GM18519 (cell line): ENCODE results near the gene DACT2.
"Not testable (repeated sequence)": the region's sequence is repeated elsewhere in the genome, so short reads cannot be mapped to it uniquely, and the experiment has no call there.

Experiments
- ATAC-seq: cut with Tn5 transposase; IDR thresholded peaks from one replicate; pipeline ENCODE4 v1.9.1; 2021; ENCODE audit warnings: mild to moderate bottlenecking, moderate library complexity; ENCODE audit not compliant: unreplicated experiment, low FRiP score

Gene DACT2

DNA sequence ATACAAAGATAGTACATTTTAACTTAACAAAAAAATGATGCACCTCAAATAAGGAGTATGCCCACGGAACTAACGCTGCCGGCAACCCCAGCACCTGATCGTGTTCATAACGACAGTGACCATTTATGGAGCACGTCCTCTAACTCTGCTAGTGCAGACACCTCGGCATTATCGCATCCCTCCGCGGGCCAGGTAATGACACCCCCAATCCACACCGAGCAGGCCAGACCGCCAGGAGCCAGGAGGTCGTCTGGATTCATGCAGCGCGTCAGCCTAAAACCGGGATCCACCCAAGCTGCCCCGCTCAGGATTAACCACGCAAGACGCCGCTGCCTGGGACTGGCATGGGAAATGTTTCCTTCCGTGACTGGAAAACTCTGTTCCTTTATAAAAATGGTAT lies 34.1 kb downstream of the DACT2 start:
- ATAC-seq = no peak

DNA sequence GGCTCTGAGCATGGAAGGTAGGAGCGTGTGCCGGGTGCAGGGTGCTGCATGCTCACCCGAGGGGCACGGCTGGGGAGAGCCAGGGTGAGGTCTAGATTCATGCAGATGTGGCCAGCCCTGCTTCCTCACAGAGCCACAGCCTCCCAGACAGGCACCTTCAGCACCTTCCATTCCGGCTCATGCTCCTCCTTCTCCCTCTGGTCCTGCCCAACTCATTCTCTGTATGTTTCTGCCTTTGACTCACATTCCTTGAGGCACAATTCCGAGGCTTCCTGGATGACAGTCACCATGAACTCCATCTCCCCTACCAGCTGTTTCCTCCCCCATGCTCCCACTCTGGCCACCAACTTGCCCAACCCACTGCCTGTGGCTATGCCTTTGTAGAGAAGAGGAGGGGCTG lies 35.4 kb downstream of the DACT2 start:
- no peak for ATAC-seq

DNA sequence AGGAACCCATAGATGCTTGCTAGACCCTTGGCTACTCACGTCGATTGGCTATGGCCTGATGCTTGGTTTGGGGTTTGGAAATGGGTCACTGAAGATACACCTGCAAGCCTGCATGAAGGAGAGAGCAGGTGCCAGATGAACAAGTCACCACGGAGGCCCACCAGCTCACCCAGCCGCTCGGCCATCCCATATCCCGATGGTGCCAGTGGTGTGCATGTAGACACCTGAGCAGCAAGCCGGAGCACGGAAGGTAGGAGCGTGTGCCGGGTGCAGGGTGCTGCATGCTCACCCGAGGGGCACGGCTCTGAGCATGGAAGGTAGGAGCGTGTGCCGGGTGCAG lies 35.9 kb downstream of the DACT2 start:
- ATAC-seq = no peak

DNA sequence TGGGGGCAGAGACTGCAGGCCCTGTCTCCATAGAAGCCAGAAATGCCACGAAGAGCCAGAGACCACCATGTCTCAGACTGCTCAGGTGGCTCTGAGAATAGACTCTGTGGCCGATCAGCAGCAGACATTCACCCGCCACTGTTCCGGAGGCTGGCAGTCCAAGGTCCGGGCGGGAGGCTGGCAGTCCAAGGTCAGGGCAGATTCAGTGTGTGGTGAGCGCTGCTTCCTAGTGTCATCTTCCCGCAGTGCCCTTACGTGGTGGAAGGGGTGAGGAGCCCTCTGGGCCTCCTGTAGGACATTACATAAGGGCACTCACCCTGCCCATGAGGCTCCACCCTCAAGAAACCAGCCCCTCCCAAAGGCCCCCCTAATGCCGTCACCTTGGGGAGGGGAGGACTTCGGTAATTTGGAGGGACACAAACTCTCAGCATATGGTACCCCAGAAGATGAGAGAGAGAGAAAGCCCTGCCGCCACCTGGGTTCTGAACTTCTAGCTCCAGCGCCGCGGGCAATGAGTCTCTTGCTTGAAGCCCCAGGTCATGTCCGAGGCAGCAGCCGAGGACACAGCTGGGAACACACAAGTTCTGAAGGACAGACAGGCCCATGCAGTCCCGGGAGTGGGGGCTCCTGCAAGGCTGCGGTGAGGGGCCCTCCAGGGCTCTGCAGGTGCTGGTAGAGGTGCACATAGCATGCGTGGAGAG lies 36.4 kb downstream of the DACT2 start:
- ATAC-seq = no peak

DNA sequence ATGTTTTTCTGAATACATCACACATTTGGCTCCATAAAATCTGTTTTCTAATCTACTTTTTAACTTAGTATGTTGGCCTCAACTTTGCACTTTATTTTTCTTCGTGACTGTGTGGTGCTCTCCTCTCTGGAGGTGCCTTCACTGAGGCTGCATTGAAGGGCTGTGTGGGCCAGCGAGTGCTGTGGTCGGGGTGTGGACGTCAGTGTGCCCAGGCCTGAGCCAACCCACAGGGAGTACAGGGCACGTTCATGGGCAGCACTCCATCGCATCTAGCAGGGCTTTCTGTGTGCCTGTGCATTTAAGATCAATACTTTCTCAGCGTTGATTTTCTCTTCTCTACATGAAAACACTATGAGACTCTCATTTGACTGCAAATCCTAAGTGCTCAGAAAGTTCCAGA lies 37.8 kb downstream of the DACT2 start:
- ATAC-seq = no peak

DNA sequence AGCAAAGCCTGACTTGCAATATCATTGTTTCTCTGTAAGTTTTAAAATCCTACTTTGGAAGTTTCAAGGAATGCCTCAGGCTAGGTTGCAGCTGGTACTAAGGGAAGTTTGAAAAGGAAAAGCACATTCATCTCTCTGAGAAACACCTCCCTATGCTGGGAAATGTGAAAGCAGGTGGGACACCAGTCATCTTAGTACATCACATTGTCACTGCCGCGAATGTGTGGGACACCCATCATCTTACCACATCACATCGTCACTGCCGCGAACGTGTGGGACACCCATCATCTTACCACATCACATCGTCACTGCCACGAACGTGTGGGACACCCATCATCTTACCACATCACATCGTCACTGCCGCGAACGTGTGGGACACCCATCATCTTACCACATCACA lies 38.3 kb downstream of the DACT2 start:
- not testable (repeated sequence) for ATAC-seq

DNA sequence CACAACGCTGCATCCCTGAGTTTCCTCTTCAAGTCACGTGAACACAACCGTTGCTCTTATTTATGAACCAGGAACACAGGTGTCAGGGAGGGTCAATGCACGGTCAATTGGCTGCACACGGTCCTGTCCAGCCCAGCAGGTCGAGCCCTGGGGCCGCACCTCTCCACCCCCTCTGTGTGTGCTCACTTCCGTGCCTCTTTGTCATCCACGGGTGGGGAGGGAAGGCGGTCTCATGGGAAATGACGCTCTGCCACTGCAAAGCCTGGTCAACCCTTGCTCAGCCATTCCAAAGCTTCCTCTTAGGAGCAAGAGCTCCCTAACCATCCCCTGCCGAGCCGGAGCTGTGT lies 38.7 kb downstream of the DACT2 start:
- no peak for ATAC-seq

DNA sequence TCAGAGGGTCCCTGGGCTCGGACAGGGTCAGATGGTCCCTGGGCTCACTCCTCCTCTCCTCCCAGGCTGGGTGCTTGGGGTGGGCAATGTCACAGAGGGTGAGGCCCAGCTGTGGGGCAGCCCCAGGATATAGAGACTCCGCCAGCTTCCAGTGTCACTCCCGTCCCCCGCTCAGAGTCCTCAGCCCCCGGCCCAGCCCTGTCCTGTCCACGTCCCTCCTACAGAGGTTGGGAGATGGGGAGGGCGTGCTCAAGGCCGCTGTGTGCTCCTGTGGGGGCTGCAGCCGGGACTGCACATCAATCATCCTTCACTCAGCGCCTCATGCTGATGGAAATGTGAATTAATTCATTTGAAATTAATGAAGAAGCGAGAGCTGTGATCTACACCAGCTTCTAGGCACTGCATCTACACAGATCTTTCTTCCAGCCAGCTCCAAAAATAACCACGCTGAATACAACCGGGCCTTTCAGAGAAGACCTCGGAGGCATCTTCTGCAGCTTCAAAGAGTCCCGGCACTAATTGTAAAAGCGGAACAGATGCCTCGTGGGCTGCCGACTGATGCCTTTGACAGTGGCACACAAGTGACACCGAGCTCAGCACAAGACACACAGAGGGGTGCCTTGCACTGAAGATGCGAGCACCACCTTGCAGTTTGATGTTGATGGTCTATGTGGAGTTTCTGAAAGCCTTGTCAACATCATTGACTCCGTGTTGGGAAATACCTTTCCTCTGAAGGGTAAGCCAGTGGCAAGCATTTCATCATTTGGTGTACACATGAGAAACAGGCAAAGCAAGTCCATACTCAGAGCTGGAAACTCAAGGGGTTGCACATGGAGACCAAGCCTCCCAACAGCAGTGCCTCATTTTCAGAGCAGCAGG lies 39.3 kb downstream of the DACT2 start:
- no peak for ATAC-seq

DNA sequence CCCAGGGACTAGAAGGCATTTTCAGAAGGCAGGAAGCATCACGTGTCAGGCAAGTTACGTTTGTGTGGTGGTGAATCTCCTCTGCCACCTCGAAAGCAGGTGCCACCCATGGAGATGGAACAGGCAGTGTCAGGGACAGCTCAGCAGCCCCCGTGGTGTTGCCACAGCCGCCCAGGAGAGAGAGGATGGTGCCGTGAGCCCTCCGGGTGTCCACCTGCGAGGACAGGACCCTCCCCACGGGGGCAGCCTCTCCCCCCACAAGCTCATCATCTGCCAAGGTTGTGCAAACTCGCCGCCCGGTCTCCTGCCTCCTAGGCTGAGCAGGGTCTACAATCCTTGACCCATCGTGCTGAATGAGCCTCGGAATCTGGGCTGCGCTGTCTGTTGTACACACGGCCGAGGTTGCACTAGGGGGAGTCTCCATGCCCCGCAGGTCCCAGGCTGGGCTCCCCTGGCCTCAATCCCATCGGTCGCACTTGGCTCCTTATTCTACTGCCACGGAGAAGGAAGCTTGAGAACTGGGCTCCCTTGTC lies 40.1 kb downstream of the DACT2 start:
- no peak for ATAC-seq

DNA sequence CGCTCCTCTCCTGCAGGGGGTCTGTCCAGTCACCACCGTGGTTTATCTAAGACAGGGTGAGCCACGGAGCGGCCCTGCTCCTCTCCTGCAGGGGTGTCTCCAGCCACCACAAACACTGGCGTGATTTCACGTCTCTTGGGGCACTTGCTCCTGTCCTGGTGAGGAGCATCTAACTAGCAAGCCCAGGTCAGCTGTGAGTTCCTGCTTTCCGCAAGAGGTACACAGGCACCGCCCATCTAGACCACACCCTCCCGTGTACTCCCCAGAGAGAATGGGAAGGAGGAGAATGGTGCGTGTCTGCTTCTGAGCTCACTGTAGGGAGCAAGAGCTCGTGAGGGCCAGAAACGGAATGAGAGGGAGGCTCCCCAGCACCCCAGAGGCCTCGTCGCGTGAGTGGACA lies 40.7 kb downstream of the DACT2 start:
- ATAC-seq = no peak

DNA sequence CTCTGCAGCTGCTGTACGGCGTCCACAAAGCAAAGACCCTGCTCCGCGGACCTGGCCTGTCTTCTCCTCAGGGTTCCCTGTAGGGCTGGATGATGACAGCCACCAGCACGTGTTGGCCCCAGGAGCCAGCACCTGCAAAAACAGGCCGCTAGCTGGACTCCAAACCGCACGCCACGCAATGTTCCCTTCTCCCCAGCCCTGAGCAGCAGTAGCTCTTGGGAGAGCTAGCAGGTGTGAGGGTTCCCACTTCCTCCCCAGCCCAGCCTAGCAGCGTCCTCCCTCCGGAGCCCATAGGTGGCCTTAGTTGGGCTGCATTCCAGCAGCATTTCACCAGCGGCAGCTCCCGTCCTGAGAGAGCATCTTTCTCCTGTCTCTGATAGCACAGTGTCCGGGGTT lies 42.3 kb downstream of the DACT2 start:
- no peak for ATAC-seq

DNA sequence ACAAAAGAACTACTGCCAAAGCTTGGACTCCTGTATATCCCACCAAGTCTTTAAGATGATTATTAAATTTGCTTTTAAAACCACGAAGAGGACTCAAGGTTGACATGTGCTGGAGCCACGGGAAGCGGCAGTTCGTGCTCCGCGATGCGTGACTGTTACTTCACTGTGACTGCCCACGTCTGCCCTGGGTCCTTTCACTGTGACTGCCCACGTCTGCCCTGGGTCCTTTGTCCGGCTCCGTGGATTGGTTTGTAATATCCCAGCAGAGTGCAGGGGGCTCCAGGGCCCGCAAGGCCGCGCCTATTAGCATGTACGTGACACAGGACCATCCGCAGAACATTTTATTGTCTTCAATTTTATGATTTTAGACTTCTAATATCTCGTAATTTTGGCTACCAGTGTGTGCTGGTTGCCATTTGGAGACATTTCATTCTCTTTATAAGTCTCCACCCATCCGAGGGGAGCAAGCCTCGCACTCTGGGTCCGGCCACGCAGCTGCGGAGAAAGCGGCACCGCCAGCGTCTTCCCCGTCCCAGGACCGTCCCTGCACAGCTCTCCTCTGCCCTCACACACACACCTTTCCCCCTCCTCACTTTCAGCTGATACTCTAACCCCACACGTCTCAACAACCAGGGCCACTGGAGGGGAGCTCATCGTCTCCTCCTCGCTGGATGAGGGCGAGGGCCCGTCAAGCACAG lies 42.9 kb downstream of the DACT2 start:
- ATAC-seq = no peak

DNA sequence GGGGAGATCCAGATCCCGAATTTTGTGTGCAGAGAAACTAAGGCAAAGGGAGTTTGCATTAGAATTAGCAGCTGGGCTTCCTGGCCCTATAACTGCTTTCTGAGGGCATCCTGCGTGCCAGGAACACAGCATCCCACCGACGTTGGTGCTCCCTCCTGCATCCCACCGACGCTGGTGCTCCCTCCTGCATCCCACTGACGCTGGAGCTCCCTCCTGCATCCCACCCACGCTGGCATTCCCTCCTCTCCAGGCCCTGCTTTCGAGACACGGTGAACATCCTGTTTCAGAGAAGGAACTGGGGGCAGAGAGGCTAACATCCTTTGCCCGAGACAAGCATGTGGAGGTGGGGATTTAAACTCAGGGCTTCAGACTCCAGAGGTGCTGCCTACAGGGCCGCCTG lies 44.4 kb downstream of the DACT2 start:
- ATAC-seq = no peak

DNA sequence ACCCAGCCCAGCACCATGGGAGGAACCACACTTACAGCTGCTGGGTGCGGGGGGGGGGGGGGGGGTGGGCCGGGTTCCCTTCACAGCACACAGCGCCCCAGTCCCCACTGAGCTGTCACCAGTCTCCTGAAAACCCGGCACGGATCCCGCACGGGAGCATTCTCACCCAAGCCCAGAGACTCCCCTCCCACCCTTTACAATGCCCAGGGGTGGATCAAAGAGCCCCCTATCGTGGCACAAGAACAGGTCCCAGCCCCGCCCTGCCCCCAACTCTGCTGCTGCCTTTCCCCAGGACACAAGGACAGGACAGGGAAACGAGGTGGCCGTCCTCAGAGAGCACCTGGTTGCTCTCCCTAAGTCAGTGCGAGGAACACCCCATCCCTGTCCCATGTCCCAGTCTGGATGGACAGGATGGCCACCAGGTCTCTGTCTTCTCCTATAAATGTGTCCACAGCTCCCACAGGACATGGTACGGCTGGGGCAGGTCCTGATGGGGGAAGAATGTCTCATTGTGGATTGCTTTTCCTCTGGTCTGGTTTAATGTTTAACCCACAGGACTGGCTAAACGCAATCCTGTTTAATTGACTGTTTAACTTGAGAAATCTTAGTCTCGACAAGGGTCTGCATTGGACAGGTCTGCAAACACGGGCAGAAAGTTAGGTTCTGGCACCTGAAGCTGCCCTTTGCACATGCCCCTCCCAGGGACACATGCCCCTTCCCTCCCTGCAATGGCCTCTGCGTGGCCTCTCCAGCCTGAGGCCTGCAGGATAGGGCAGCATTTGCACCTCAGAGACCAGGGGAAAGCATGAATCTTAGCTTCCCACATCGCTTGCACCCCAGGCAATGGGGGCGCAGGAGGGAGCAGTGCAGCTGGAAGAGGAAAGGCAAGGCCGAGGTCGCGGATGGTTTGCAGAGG lies 45.3 kb downstream of the DACT2 start:
- no peak for ATAC-seq

DNA sequence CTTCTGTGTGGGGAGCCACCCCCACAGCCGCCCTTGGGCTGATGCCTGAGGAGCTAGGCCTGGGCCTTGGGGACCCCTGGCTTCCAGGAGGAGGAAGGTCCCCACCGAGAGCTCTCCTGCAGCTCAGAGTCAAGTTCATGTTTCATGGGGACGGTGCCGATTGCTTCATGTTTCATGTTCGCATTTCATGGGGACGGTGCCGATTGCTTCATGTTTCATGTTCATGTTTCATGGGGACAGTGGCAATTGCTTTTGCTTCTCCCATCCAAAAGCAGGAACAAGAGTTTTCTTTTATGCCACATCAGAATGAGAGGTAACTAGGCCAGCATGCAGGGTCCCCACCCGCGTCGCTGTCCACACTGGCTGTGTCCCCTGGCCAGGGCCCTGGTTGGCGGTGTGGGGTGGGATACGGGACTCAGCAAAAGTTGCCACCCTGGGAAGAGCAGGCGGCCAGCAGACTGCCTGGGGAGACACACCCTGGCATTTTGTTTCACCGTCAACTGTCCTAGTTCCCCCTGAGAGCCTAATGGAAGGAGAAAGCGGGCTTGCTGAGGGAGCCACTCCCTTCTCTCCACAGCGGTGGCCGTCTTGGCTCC lies 46.0 kb downstream of the DACT2 start:
- ATAC-seq = no peak

DNA sequence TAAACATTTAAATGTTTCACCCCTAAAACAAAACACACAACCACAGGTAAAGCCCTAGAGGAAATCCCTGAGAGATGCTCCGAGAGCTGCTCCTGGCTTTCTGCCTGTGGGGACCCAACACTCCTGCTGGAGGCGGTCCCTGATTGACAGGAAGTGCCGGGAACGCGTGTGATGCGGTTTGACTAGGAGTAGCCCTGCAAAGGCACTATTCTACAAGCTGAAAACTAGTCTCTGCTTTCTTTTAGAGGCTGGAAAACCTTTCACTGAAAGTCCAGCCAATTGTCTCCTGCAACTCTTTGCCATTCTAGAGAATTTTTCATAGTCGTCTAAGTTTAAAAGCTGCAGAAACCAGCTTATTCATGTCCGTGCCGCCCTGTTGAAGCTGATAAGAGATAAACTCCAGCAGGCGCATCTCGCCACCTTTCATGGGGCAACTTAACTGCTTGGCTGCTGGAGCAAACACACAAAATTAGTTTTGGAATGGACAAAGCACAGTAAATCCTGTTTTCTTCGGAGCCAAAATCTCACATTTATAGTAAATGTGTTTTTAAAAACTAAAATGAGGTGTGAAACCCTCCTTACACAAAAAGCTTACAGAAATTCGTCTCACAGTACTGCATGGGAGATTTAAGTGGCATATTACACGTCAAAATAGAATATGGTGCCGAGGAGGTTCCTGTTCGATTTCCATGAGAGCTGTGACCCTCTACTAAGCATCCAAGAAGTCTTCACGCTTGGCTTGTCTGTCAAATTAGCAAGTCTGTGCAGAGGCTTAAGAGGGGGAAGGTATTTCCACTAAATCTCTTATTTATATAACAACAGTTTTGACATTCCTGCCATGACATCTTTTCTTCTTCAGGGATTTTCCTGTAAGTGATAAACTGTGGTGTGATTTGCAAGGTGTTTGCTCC lies 46.9 kb downstream of the DACT2 start:
- no peak for ATAC-seq

DNA sequence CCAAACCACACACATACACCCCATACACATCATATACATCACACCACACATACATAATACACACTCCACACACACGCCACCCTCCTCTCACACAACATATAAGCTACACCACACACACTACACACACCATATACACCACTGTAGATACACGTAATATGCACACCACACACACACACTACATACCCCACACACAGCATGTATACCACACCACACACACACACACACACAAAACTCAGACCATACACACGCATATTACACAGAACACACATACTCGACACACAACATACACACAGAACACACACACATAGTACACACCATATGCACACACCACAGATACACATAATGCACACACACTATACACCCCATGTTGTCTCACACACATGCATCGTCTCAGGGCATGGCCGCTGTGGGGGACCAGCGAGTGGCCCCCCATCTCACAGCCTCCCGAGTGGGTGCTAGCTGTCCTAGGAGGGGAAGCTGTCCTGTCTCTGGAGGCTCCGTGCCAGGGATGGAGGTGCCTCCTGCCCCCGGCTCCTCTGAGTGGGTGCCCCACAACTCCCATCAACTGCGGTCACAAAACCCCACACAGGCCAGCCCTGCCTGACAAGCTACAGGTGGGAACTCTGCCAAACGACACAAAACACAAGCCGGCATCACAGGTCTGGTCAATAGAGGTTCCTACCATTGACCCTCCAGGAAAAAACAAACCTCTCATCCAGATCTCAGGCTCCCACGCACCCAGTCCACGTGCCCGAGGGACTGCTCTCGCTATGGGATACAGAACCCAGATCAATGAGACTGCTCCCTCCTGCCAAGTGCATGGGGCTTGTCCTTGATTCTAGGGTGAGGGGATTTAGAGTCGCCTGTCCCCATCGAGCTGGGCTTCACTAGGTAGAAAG lies 49.1 kb downstream of the DACT2 start:
- ATAC-seq = no peak
